ENCODE measurements around the gene BZW2. TPM values are rescaled to one million over a fixed set of nuclear protein-coding genes. Genes with fewer than 3 reads are reported as not detected.
A peak's percentile ranks its signal among the peaks of the same experiment; 100 is the strongest.

BZW2 gene
- total RNA-seq = 96.7 and 97.7 TPM in 2 replicates
- polyA plus RNA-seq = 60.5 and 72.1 TPM in 2 replicates

DNA sequence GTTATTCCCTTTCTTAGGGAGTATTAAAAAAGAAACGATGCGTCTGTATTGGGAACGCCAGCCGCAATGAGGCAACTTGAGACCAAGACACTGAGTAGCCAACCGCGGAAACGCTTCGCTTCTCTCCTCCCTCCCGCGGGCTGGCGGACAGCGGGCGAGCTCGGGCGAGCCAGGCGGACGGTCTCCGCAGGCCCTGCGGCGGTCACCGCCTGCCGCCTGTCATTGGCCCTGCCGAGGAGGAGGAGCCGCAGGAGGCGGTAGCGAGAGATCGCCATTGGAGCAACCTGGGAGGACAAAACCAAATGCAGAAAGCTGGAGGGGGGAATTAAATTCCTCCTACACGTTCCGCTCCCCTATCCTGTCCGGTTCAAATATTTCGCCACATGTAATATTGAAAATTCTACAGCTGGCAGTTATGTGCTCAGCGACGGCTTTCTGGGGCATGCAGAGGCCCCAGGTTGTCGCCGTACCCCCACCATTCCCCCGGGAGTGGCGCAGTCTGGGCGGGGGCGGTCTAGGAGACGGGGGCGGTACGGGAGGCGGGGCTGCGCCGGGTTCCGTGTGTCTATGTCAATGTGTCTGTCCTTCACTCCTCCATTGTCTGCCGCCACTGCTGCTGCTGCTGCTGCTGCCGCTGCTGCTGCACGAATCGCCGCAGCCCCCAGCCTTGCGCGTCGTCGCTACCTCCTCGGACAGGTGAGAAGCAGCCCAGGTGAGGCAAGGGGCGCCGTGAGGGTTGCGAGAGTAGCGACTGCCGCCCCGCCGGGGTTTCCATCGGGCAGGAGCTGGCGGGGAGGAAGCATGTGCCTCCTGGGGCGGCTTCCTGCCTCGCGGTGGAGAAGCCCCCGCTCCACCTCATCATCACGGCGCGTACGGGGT is at the start of gene BZW2, which contains the start of gene ANKMY2:
TSS of gene BZW2 (plus strand) at position 589 of the 879 bp plus-strand sequence. CDS start 19,263 bp downstream, outside the sequence.
TSS of gene ANKMY2 (minus strand) at position 162 of the 879 bp plus-strand sequence. CDS start 181 bp downstream, outside the sequence.
- H2AFZ ChIP-seq = peak within 1 kb of the TSS; percentile 59
- H3K4me3 ChIP-seq = peak within 1 kb of the TSS; percentile 54
- peaks cover 30% of the 10 kb centered on the region for H3K4me1 ChIP-seq (ENCODE audit: insufficient read depth)
- under 1% methylated on average over 66 of the region's 73 CpGs for WGBS (ENCODE audit: low lambda C conversion rate, missing lambda C conversion rate)
- TF ChIP-seq, protein P1, sequence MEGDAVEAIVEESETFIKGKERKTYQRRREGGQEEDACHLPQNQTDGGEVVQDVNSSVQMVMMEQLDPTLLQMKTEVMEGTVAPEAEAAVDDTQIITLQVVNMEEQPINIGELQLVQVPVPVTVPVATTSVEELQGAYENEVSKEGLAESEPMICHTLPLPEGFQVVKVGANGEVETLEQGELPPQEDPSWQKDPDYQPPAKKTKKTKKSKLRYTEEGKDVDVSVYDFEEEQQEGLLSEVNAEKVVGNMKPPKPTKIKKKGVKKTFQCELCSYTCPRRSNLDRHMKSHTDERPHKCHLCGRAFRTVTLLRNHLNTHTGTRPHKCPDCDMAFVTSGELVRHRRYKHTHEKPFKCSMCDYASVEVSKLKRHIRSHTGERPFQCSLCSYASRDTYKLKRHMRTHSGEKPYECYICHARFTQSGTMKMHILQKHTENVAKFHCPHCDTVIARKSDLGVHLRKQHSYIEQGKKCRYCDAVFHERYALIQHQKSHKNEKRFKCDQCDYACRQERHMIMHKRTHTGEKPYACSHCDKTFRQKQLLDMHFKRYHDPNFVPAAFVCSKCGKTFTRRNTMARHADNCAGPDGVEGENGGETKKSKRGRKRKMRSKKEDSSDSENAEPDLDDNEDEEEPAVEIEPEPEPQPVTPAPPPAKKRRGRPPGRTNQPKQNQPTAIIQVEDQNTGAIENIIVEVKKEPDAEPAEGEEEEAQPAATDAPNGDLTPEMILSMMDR (IDR thresholded peaks at IDR 0.05; ENCODE audit: poor library complexity) = no peak
- TF ChIP-seq EZH2phosphoT487 (IDR thresholded peaks at IDR 0.05; ENCODE audit: low read depth, severe bottlenecking, unreplicated experiment) = no peak
- no peak for TF ChIP-seq EZH2 (IDR thresholded peaks at IDR 0.05; ENCODE audit: borderline replicate concordance)
- H3K27ac ChIP-seq = peak within 1 kb of the TSS; percentile 95
- H3K27me3 ChIP-seq = no peaks in the 10 kb centered on the region
- no peaks in the 10 kb centered on the region for H3K9me2 ChIP-seq (replicated peaks; ENCODE audit: insufficient read depth)
- H3K79me2 ChIP-seq = peaks cover 86% of the 10 kb centered on the region
- H3K36me3 ChIP-seq (replicated peaks; ENCODE audit: insufficient read depth, low read depth) = no peaks in the 10 kb centered on the region
- DNase-seq (ENCODE audit: low spot score) = peak; percentile 98
- H4K20me1 ChIP-seq (ENCODE audit: insufficient read depth, poor library complexity, severe bottlenecking) = peaks cover 26% of the 10 kb centered on the region
- H3K4me2 ChIP-seq = peak within 1 kb of the TSS; percentile 91
- no peaks in the 10 kb centered on the region for H3K9me3 ChIP-seq (ENCODE audit: low read depth)

DNA sequence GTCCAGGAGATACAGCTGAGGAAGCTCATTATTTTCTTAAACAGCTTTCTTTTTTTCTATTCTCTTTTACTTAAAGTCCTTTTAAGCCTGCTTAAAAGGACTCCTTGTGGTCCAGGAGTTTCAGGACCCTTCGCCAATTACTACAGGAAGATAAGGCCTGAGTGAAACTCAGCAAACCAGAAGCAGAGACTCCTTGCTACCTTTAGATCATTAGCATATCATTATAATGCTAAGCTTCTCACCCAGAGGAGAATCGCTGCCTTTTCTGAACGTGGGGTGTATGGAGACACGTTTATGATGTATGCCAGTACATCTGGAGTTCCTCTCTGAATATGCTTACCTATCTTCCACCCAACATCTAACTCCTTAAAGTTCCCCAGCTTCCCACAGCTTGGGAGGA is 48.0 kb upstream of the BZW2 start:
- Histone ChIP-seq H3K4me2 (no peak overlapping the region), H3K4me3 (no peak overlapping the region), H3K27ac (no peak overlapping the region), H4K20me1 (ENCODE audit: insufficient read depth, poor library complexity, severe bottlenecking) (no peaks in the 10 kb centered on the region), H2AFZ (no peak overlapping the region), H3K79me2 (no peaks in the 10 kb centered on the region), H3K27me3 (no peaks in the 10 kb centered on the region), H3K36me3 (replicated peaks; ENCODE audit: insufficient read depth, low read depth) (no peaks in the 10 kb centered on the region), H3K9me2 (replicated peaks; ENCODE audit: insufficient read depth) (no peaks in the 10 kb centered on the region), H3K4me1 (ENCODE audit: insufficient read depth) (peaks cover 9% of the 10 kb centered on the region), H3K9me3 (ENCODE audit: low read depth) (no peaks in the 10 kb centered on the region)
- WGBS (ENCODE audit: low lambda C conversion rate, missing lambda C conversion rate) = 39% methylated on average over 4 of the region's 4 CpGs
- TF ChIP-seq, protein P1 (IDR thresholded peaks at IDR 0.05; ENCODE audit: poor library complexity) = no peak
- TF ChIP-seq EZH2 (IDR thresholded peaks at IDR 0.05; ENCODE audit: borderline replicate concordance) = no peak
- no peak for TF ChIP-seq EZH2phosphoT487 (IDR thresholded peaks at IDR 0.05; ENCODE audit: low read depth, severe bottlenecking, unreplicated experiment)
- DNase-seq (ENCODE audit: low spot score) = no peak

DNA sequence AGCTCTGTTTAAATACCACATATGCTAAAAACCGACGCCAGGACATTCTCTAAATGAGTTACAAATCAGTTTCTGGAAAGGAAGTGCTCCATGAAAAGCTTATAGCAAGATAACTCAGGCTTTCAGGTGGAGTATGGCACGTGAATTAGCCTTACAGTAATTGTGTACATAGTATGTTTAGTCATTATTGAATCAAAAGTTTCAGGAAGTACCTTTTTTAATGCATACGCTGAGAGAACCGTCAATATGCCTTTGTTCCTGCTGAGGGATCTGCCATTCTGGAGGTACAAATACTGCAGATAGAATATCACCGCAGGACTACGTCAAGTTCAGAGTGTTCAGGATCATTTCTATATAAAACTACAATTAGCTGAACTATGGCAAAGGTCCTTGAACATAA is 46.1 kb upstream of the BZW2 start:
- H3K27ac ChIP-seq = peak overlapping the region; percentile 70
- 66% methylated on average over 7 of the region's 7 CpGs for WGBS (ENCODE audit: low lambda C conversion rate, missing lambda C conversion rate)

More for the DNA sequence above, 46.1 kb upstream of the BZW2 start:
- TF ChIP-seq EZH2phosphoT487 (IDR thresholded peaks at IDR 0.05; ENCODE audit: low read depth, severe bottlenecking, unreplicated experiment) (no peak), EZH2 (IDR thresholded peaks at IDR 0.05; ENCODE audit: borderline replicate concordance) (no peak)
- TF ChIP-seq, protein P1 (IDR thresholded peaks at IDR 0.05; ENCODE audit: poor library complexity) = no peak
- H3K79me2 ChIP-seq = no peaks in the 10 kb centered on the region
- DNase-seq (ENCODE audit: low spot score) = no peak
- no peak overlapping the region for H3K4me2 ChIP-seq
- H3K9me3 ChIP-seq (ENCODE audit: low read depth) = no peaks in the 10 kb centered on the region
- no peaks in the 10 kb centered on the region for H3K9me2 ChIP-seq (replicated peaks; ENCODE audit: insufficient read depth)
- no peaks in the 10 kb centered on the region for H3K36me3 ChIP-seq (replicated peaks; ENCODE audit: insufficient read depth, low read depth)
- H2AFZ ChIP-seq = no peak overlapping the region
- no peaks in the 10 kb centered on the region for H4K20me1 ChIP-seq (ENCODE audit: insufficient read depth, poor library complexity, severe bottlenecking)
- H3K27me3 ChIP-seq = no peaks in the 10 kb centered on the region
- H3K4me1 ChIP-seq (ENCODE audit: insufficient read depth) = peaks cover 9% of the 10 kb centered on the region
- no peak overlapping the region for H3K4me3 ChIP-seq

All from hepatocyte (in vitro differentiated cells).